BJ (cell line): ENCODE data around the gene TCF4. TPM values are rescaled to one million over a fixed set of nuclear protein-coding genes. Genes with fewer than 3 reads are reported as not detected.

ENCODE experiments used
- CTCF ChIA-PET: fragments of 350-600 bp; formaldehyde crosslinking; extraction: SDS; loops from one replicate; lab custom pipeline; 2021; ENCODE audit warnings: antibody characterized with exemption, inconsistent platforms; lab: Yijun Ruan, JAX
- POLR2A ChIA-PET: fragments of 300-600 bp; sonication (Branson Sonifier 250); formaldehyde crosslinking; extraction: SDS; loops from one replicate; lab custom pipeline; 2021; ENCODE audit warnings: antibody characterized with exemption; lab: Charles Lee
- DNase-seq: peaks from one replicate; pipeline ENCODE4 v3.0.0-alpha.2; 2011; ENCODE audit warnings: low read depth
- H3K27me3 ChIP-seq: 2 replicates; pipeline ENCODE4 v1.6.0; 2011; ENCODE audit warnings: low read length; ENCODE audit not compliant: control insufficient read depth, insufficient read depth
- H3K36me3 ChIP-seq: 2 replicates; pipeline ENCODE4 v1.5.1; 2011; ENCODE audit warnings: low read length; ENCODE audit not compliant: control insufficient read depth, insufficient read depth
- H3K4me3 ChIP-seq: 2 replicates; pipeline ENCODE4 v1.5.1; 2011; ENCODE audit warnings: low read depth, mild to moderate bottlenecking, control low read depth, low read length
- CTCF ChIP-seq: IDR thresholded peaks from 2 replicates; pipeline ENCODE4 v1.5.1; 2011; ENCODE audit warnings: low read depth, mild to moderate bottlenecking, control low read depth, inconsistent platforms, low read length, moderate library complexity; ENCODE audit not compliant: insufficient read depth
- polyA plus RNA-seq: library from polyadenylated mRNA; depleted of rRNA; stranded (reverse); fragments of >200 nt; gene quantifications from 2 replicates; pipeline ENCODE4 v1.2.3, GENCODE V29; 2011

The TCF4 gene
- polyA plus RNA-seq, 1 experiment = 65.8 TPM

GRCh38 chr18:55405893-55406406, 182.0 kb downstream of the TCF4 start:
- ChIA-PET POLR2A (interaction anchor here (0.6 kb wide), 1 partner anchor 469 kb away, joined by 5 read pairs; no protein-coding TSS in a partner anchor), CTCF (interaction anchor here (3.9 kb wide), 1 partner anchor 11 kb away, joined by 17 read pairs; no protein-coding TSS in a partner anchor)
- Histone ChIP-seq H3K36me3 (no peaks in the 10 kb centered on the region), H3K27me3 (no peaks in the 10 kb centered on the region), H3K4me3 (0 out of 2 replicates have a peak overlapping the region, but pooled peaks have one; percentile 19)
- peak; percentile 25; the same call in 1 of the 2 replicates for TF ChIP-seq CTCF
- DNase-seq = peak; percentile 69

DNA sequence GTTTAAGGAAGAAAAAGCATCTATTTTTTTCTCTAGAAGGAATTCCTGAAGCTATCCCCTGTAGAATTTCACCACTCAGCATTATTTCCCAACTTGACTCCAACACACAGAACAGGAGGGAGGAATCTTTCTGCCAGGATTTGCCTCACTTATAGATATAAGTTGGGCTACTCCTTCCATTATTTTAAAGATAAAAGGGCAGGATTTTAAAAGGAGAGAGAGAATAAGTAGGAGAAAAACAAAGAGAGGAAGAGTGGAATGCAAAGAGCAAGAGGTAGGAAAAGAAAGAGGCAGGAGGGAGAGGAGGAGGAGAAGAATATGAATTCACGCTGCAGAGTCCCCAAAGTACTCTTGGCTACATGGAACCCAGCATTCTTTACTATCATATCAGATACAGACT, 182.5 kb downstream of the TCF4 start:
- H3K4me3 ChIP-seq = no peak overlapping the region
- TF ChIP-seq CTCF = no peak
- H3K27me3 ChIP-seq = no peaks in the 10 kb centered on the region
- CTCF ChIA-PET = interaction anchor here (0.6 to 3.9 kb wide), 3 partner anchors 9 to 18 kb away, joined by 3 to 17 read pairs (median 3); no protein-coding TSS in a partner anchor
- H3K36me3 ChIP-seq = no peaks in the 10 kb centered on the region
- POLR2A ChIA-PET = no interaction called here
- no peak for DNase-seq

- no peaks in the 10 kb centered on the region for H3K27me3 ChIP-seq
- H3K36me3 ChIP-seq = no peaks in the 10 kb centered on the region
- no peak overlapping the region for H3K4me3 ChIP-seq
- CTCF ChIA-PET = interaction anchor here (0.6 to 3.9 kb wide), 3 partner anchors 10 to 17 kb away, joined by 3 to 17 read pairs (median 3); no protein-coding TSS in a partner anchor
- no peak for DNase-seq
- TF ChIP-seq CTCF = no peak
- POLR2A ChIA-PET = no interaction called here
These were observed 183.0 kb downstream of the TCF4 start for GRCh38 chr18:55404832-55405465.

- CTCF ChIA-PET = interaction anchor here (1.0 to 3.9 kb wide), 2 partner anchors 10 to 12 kb away, joined by 3 to 17 read pairs; no protein-coding TSS in a partner anchor
- TF ChIP-seq CTCF = no peak
- Histone ChIP-seq H3K36me3 (no peaks in the 10 kb centered on the region), H3K4me3 (no peak overlapping the region), H3K27me3 (no peaks in the 10 kb centered on the region)
- DNase-seq = no peak
- POLR2A ChIA-PET = no interaction called here
These were observed 183.7 kb downstream of the TCF4 start for GRCh38 chr18:55404136-55404830.

DNA sequence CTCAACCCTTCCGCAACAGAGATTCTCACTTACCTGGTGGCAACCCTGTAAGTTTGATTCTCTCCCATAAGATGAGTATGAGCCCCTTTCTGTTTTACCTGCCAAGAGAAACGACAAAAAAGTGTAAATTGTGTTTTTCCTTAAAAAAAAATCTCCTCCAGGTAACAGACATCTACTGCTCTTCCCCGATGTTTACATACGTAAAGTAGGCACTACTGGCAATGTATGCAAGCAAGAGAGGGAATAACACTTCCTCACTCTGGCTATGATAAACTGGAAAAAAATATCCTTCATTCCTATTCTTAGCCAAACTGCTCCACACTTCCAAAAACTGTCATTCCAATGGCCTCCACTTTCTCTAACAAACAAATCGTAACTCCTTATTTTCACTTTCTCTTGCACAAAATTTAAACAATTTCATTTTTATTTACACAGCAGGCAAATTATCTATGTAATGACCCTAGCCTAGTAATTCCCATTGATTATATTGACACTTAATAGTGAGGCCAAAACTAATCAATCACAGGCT, 184.5 kb downstream of the TCF4 start:
- ChIA-PET POLR2A (no interaction called here), CTCF (interaction anchor here (1.1 kb wide), 1 partner anchor 1173 kb away, joined by 3 read pairs; no protein-coding TSS in a partner anchor)
- H3K4me3 ChIP-seq = no peak overlapping the region
- no peaks in the 10 kb centered on the region for H3K27me3 ChIP-seq
- DNase-seq = no peak
- H3K36me3 ChIP-seq = no peaks in the 10 kb centered on the region
- TF ChIP-seq CTCF = no peak
